GM19351 (cell line): Measurements from ENCODE around the gene NUP188.

Experiments
- ATAC-seq: cut with Tn5 transposase; IDR thresholded peaks from one replicate; pipeline ENCODE4 v1.9.1; 2021; ENCODE audit warnings: mild to moderate bottlenecking, moderate library complexity; ENCODE audit not compliant: unreplicated experiment

NUP188 gene

GRCh38 chr9:128916204-128916603 is 31.3 kb upstream of the NUP188 start:
- no peak for ATAC-seq

GRCh38 chr9:128916745-128917144 is 30.8 kb upstream of the NUP188 start:
- ATAC-seq, result no peak

GRCh38 chr9:128917151-128917849 is 30.2 kb upstream of the NUP188 start:
- no peak for ATAC-seq

GRCh38 chr9:128918921-128919320 is 28.6 kb upstream of the NUP188 start:
- no peak for ATAC-seq

- ATAC-seq, result no peak
Observed at GRCh38 chr9:128919402-128920089, 28.0 kb upstream of the NUP188 start.

GRCh38 chr9:128920381-128921058 is 27.0 kb upstream of the NUP188 start, which contains the start of gene PHYHD1:
TSS of gene PHYHD1 (plus strand) at chr9:128920982. CDS start at chr9:128922324, 1,342 bp downstream.
- no peak for ATAC-seq

- no peak for ATAC-seq
Observed at GRCh38 chr9:128921881-128922763, 25.4 kb upstream of the NUP188 start.

- ATAC-seq, result no peak
Observed at GRCh38 chr9:128923493-128923883, 24.0 kb upstream of the NUP188 start.

GRCh38 chr9:128927731-128928411 is 19.6 kb upstream of the NUP188 start:
- ATAC-seq, result no peak

GRCh38 chr9:128928624-128929023 is 18.9 kb upstream of the NUP188 start:
- no peak for ATAC-seq

- ATAC-seq, result no peak
Observed at GRCh38 chr9:128929560-128929959, 17.9 kb upstream of the NUP188 start.

GRCh38 chr9:128933731-128934130 is 13.8 kb upstream of the NUP188 start:
- ATAC-seq, result no peak

- ATAC-seq, result no peak
Observed at GRCh38 chr9:128936171-128936865, 11.2 kb upstream of the NUP188 start.

- no peak for ATAC-seq
Observed at GRCh38 chr9:128937310-128938165, 10.0 kb upstream of the NUP188 start.

- no peak for ATAC-seq
Observed at GRCh38 chr9:128940271-128940921, 7.1 kb upstream of the NUP188 start.

- no peak for ATAC-seq
Observed at GRCh38 chr9:128940946-128941755, 6.3 kb upstream of the NUP188 start.

- ATAC-seq, result no peak
Observed at GRCh38 chr9:128943832-128944620, 3.5 kb upstream of the NUP188 start.
